Adipose tissue (tissue), 3 donors: Measurements from ENCODE around the gene PRDM16. TPM values are rescaled to one million over a fixed set of nuclear protein-coding genes. Genes with fewer than 3 reads are reported as not detected.
"Not testable (repeated sequence)": the region's sequence is repeated elsewhere in the genome, so short reads cannot be mapped to it uniquely, and the experiment has no call there.

Experiments used
- H3K27ac ChIP-seq: one replicate; pipeline ENCODE4 v1.5.1; 2013; ENCODE audit warnings: low read depth, low read length
- WGBS, 3 donors: extraction: QIAGEN DNeasy Blood & Tissue Kit; methylation state at CpG; one replicate each; pipeline ENCODE4 v1.1.7; 2013; 5-methylcytosine and 5-hydroxymethylcytosine counted together
- polyA plus RNA-seq, 3 donors: library from polyadenylated mRNA; stranded (reverse); fragments of 200-250 nt; gene quantifications; one replicate each; pipeline ENCODE4 v1.2.3, GENCODE V29; 2013
- donor health status: healthy with polysubstance abuse.
- donor health status: Bipolar disorder and iron deficiency.
- donor health status: healthy.

The PRDM16 gene
- polyA plus RNA-seq, 3 donors, result 1.6 to 3.6 (median 1.6) TPM

DNA sequence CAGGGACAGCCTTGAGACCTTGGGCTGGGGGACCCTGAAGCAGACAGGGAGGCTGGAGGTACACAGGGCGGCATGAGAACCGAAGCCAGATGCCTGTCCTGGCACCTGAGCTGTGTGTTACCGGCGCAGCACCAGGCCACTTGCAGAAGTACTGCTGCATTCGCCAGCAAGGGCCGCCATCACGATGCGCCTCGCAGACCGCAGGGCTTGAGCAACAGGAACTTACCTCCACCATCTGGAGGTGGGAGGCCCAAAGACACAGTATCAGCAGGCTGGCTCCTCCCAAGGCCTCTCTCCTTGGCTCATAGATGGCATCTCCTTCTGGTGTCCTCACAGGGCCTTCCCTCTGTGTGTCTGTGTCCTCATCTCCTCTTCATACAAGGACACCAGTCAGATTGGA is 90.1 kb downstream of the PRDM16 start:
- 63 to 89% (median 89%) methylated on average over 10 of the region's 10 CpGs for WGBS, 3 donors
- H3K27ac ChIP-seq, result no peak overlapping the region

DNA sequence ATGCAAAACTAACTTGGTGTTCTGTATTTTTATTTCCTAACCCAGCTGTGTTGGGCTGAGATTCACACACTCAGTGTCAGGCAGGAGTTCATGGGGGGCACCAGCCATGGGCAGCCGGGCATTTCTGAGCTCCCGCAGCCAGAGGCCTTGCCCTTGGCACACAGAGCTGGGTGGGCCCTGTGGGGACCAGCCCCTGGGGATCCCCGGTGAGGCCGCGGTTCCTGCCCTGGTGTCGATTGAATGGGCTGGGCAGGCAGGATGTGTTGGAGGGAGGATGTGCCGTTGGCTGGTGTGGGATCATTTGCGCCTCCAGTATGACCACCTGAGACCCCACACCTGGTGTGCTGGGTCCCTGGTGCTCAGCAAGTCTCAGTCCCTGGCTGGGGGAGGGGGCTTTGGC is 91.0 kb downstream of the PRDM16 start:
- no peak overlapping the region for H3K27ac ChIP-seq
- 70 to 90% (median 81%) methylated on average over 8 of the region's 8 CpGs for WGBS, 3 donors

DNA sequence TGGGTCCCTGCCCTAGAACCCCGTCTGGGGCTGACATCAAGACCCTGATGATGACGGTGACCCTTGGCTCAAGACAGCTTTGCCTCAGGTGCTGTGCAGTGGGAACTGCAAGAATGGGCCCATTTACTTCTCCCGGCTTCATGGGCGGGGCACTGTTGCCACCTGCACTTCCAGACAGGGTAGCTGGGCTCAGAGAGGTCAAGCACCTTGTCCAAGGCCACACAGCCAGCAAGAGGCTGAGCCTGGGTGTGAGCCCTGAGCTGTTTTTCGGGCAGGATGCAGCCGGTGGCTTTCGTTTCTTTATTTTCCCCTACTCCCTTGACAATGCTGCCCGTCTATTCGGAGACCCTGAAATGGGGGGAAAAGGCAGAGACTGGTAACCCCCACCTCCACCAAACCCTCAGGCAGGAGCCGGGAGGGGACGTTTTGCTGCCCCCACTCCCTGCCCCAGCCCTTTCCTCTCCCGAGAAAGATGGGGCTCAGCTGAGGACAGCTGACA is 91.7 kb downstream of the PRDM16 start:
- WGBS, 3 donors, result 41 to 69% (median 45%) methylated on average over 12 of the region's 12 CpGs
- H3K27ac ChIP-seq, result no peak overlapping the region

GRCh38 chr1:3161176-3161840 is 92.3 kb downstream of the PRDM16 start:
- H3K27ac ChIP-seq, result no peak overlapping the region
- 50 to 58% (median 50%) methylated on average over 30 of the region's 30 CpGs for WGBS, 3 donors

DNA sequence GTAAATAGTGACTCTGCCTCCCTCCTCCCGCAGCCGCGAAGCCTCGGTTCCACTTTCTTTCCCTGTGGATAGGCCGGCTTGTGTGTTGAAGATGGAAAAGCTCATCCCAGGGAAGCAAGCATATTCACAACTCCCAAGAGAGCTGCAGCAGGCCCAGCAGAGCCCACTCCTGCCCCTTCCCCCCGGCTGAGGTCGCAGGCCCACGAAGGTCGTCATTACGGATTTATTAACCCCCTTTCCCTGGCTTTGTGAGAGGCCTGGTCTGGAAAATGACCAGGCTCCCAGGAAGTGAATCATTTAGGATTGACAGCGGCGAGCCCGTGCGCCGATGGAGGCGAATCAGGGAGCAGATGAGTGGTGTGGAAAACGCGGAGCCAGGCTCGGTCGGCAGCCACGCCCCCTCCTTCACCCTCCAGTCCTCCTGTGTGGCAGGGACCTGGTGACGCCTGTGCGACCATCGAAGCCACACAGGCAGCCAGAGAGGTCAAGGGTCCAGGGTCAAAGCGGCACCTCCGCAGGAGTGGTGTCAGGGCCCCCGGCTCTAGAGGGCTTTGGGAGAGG is 93.4 kb downstream of the PRDM16 start:
- 59 to 85% (median 59%) methylated on average over 27 of the region's 27 CpGs for WGBS, 3 donors

DNA sequence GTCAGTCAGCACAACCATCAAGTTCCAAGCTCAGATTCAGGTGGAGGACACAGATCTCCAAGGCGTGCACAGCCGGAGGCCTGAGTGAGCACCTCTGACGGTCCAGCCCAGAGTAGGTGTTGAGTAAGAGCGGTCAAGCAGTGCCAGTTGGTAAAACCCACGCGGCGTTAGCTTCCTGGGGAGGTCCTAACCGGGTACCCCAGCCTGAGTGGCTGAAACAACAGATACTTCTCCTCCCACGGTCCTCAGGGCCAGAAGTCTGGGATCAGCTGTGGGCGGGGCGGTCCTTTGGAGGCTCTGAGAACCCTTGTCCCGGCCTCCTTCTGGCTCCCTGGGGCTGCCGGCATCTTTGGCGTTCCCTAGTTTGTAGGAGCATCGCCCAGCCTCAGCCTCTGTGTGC is 94.4 kb downstream of the PRDM16 start:
- no peak overlapping the region for H3K27ac ChIP-seq
- WGBS, 3 donors, result 73 to 89% (median 75%) methylated on average over 15 of the region's 15 CpGs

More for the DNA sequence above, 93.4 kb downstream of the PRDM16 start:
- H3K27ac ChIP-seq, result no peak overlapping the region

- WGBS, 3 donors, result 66 to 84% (median 79%) methylated on average over 17 to 21 of the region's 21 CpGs
- no peak overlapping the region for H3K27ac ChIP-seq
Measured at GRCh38 chr1:3164671-3165070, 95.7 kb downstream of the PRDM16 start.

GRCh38 chr1:3165189-3165588 is 96.2 kb downstream of the PRDM16 start:
- 50 to 81% (median 79%) methylated on average over 1 of the region's 1 CpG for WGBS, 3 donors

DNA sequence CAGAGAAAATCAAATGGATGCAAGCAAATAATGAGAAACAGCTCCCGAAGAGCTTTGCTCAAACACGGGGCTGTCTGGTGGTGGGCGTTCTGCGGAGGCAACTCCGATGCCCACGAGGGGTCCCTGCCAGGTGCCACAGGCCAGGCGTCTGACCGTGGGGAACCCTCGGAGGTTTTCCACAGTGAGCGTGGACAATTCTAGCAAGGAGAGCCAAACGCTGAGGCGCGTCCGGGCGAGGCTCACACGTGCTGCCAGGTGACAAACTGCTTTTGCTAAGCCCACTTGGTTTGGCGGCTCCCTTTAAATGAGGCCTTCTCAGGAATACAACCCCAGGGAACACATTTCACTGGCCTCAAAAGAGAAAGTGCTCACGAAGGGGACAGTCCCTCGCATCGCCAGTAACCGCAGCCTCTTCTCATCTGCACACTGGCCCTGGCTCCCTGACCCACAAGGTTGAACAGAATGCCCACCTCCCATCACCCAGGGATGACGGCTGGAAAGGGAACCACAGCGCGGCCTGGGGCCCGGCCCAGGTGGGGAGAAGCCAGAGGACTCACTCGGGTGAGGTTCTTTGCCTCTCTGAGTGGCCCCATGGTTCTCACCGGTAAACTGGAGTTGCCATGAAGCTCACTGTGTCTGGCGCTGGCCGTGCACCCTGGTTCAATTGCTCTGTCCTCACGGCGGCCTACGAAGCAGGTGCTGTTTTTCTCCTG is 97.4 kb downstream of the PRDM16 start:
- 81 to 90% (median 88%) methylated on average over 32 of the region's 32 CpGs for WGBS, 3 donors
- no peak overlapping the region for H3K27ac ChIP-seq

More at GRCh38 chr1:3165189-3165588, 96.2 kb downstream of the PRDM16 start:
- not testable (repeated sequence) for H3K27ac ChIP-seq

DNA sequence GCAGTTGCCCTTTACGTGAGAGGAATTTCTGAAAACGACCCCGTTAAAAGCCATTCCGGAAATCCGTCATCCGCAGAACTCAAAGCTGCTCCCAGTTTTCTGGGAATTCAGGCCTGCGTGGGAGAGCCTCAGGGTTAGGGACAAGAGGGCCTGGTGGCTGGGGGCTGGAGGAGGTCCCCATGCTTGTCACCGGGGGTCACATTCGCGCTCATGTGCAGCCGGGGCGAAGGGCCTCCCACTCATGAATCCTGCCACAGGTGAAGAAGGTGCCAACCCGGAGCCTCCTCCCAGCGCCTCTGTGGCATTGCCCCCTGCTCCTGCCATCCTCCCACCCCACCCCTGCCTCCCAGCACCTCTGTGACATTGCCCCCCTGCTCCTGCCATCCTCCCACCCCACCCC is 98.3 kb downstream of the PRDM16 start:
- H3K27ac ChIP-seq, result no peak overlapping the region
- WGBS, 3 donors, result 77 to 83% (median 81%) methylated on average over 14 of the region's 14 CpGs

- WGBS, 3 donors, result 20 to 46% (median 45%) methylated on average over 8 of the region's 8 CpGs
- no peak overlapping the region for H3K27ac ChIP-seq
Measured at GRCh38 chr1:3168678-3169077, 99.7 kb downstream of the PRDM16 start.

DNA sequence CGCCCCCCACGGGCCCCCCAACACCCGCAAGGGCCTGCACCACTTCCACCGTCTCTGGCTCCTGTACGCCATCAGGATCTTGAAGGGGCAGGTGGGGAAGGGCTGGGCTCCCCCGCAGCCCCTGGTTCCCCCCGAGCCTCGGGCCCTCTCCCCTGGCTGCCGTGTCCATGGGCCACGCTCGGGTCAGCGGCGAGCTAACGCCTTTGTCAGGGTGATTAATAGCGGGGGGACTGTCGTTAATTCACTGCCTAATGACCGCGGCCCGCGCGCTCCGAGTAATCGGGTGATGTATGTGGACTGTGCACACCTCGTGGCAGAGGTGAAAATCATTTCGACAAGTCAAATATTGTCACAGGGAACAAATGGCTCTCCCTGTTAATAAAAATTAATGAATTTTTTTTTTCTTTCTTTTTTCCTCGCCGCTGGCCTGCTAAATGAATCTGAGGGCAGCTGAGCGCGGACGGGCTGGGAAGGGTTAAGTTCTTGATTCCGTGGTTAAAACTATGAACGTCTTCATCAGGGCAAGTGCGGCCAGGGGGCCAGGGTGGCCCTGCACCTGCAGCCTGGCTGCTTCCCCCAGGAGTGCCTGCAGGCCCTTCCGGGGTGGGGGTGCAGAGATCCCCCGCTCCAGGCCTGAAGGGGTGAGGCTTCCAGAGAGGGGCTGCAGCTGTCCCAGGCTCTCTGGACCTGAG is 100.8 kb downstream of the PRDM16 start:
- 32 to 60% (median 53%) methylated on average over 35 of the region's 35 CpGs for WGBS, 3 donors
- no peak overlapping the region for H3K27ac ChIP-seq

DNA sequence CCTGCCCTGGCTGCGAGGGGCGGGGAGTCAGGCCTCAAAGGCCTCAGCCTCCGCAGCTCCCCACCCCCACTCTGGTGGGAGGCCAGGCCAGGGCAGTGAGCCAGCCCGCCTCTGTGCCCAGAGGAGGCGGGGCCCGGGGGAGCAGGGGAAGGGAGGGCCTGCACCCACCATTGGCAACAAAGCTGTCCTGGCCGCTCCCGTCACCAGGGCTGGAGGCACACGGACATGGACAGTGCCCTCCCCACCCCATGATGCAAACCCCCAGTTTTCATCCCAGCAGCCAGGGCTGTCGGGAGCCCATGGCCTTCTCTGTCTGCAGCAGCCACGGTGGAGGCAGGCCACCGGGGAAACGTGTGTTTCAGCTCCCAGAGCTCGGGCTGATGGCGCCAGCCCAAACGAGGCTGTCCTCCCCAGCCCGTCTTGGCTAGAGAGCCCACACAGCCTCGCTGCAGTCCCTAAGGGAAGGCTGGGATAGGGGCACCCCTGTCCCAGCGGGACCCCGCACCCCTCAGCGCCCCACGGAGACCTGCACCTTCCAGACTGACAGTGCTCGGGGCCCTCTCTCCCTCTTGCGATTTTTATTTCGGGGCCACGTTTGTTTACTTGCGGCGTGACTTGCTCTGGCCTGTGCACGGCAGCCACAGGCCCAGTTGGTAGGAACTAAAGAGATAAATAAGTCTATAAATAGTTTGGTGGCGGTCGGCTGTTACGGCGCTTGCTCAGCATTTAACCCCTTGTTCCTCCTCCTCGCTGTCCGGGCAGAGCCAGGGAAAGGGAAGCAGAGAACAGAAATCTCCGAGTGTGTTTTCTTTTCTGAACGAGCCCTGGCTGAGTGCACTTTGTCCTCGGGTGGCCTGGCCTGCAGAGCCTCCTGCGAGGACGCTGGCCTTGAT is 101.8 kb downstream of the PRDM16 start:
- 2 to 5% (median 3%) methylated on average over 34 to 40 of the region's 40 CpGs for WGBS, 3 donors
- H3K27ac ChIP-seq, result no peak overlapping the region

GRCh38 chr1:3171761-3172160 is 102.8 kb downstream of the PRDM16 start:
- 76 to 89% (median 87%) methylated on average over 18 to 19 of the region's 19 CpGs for WGBS, 3 donors
- H3K27ac ChIP-seq, result no peak overlapping the region

- no peak overlapping the region for H3K27ac ChIP-seq
- WGBS, 3 donors, result 70 to 82% (median 81%) methylated on average over 34 of the region's 34 CpGs
Measured at GRCh38 chr1:3172431-3173380, 103.7 kb downstream of the PRDM16 start.

- no peak overlapping the region for H3K27ac ChIP-seq
- 79 to 86% (median 82%) methylated on average over 30 of the region's 30 CpGs for WGBS, 3 donors
Measured at GRCh38 chr1:3173381-3173980, 104.5 kb downstream of the PRDM16 start.
